Right ventricle myocardium inferior (tissue), 1 donor: ENCODE data around the gene METRNL. TPM values are rescaled to one million over a fixed set of nuclear protein-coding genes. Genes with fewer than 3 reads are reported as not detected.
"Not testable (repeated sequence)": the region's sequence is repeated elsewhere in the genome, so short reads cannot be mapped to it uniquely, and the experiment has no call there.

ENCODE experiments used
- ATAC-seq: fragments of 200-7000 bp; cut with Tn5 transposase; one replicate; pipeline ENCODE4 v1.9.1; 2020; ENCODE audit warnings: mild to moderate bottlenecking, moderate library complexity
- DNase-seq: peaks from one replicate; pipeline ENCODE4 v3.0.0; 2021; ENCODE audit errors: missing footprints
- intact Hi-C: fragments of 100-400 bp; cut with DNase I; formaldehyde crosslinking; loops from one replicate; pipeline ENCODE4 v1.11.0; 2022
- total RNA-seq: library from RNA; stranded (reverse); fragmentation: NEBNext Ultra II Directional; extraction: Animal tissue kit (Norgen Biotek cat#: 25700); gene quantifications from one replicate; pipeline ENCODE4 v1.2.1, GENCODE V29; 2021
- donor health status: DM: no; HTN: yes; CAD: no; lungs with severe emphysema.

The METRNL gene
- total RNA-seq, 1 donor from 2014 or later, result 70.1 TPM

DNA sequence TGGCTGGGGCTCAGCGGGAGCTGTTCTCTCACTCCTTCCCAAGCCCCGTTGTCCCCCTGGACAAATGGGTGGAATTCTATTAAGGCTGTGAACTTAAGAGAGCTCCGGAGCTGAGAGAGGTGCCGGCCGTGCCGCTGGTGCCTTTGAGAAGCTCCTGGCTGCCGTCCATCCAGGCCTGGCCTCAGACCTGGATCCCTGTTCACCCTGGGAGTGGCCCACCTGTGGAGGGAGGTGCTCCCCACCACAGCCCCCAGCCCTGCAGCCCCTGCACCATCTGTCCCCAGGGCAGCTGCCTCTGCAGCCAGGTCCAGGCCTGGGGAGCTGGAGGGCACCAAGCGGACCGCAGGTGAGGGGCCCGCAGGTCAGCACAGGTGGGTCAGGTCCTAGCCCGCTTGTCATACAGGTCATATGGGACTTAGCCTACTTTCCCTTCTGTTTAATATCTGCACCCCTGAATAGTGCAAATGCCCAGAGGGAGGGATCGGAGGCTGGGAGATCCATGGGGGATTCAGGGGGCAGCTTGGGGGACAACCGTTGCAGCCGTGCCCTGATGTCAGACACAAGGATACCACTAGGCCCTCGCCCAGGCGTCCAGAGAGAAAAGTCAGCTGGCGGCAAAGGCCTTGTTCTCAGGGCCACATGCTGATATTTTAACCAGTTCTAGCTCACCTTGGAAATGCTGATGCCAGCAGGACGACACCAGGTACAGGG lies 15.2 kb upstream of the METRNL start:
- ATAC-seq (no peak), DNase-seq (peak; percentile 25)
- intact Hi-C loops, result no loop called here

DNA sequence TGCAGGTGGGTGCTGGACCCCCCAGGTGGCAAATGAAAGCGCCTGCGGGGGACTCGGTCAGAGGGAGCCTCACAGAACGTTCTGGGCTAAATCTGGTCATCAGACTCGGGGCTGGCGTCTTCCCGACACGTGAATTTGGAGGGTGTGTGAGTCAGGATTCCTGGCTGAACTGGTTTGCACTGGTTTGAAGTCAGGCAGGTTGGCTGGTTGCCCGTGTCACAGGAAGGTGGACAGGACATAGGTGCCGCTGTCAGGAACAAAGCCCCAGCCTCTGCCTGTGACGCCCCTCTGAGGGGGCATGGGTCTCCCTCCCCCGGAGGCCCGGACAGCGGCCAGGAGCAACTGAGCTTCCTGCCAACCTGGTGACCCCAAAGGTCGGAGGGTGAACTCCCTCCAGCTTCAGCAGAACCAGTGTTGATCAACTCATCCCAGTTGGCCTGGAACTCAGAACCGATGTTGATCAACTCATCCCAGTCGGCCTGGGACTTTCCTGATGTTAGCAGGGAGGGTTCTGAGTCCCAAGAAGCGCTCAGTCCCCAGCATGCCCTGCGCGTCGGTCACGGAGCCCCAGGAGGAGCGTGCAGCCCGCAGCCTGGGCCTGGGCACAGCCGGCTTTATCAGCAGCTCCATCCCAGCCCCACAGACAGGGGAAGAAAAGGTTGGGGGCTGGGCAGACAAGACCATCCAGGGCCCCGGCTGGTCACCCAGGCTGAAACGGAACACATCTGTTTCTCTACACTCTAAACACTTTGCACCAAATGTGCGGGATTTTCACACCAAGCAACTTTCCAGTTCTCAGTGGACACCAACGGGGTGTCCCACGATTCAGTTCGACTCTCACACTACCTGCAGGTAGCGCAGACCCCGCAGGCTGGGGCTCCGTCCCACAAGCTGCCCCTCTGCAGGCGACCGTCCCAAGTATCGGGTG lies 14.4 kb upstream of the METRNL start:
- DNase-seq, result peak; percentile 68
- ATAC-seq, result no peak
- intact Hi-C loops, result no loop called here

DNA sequence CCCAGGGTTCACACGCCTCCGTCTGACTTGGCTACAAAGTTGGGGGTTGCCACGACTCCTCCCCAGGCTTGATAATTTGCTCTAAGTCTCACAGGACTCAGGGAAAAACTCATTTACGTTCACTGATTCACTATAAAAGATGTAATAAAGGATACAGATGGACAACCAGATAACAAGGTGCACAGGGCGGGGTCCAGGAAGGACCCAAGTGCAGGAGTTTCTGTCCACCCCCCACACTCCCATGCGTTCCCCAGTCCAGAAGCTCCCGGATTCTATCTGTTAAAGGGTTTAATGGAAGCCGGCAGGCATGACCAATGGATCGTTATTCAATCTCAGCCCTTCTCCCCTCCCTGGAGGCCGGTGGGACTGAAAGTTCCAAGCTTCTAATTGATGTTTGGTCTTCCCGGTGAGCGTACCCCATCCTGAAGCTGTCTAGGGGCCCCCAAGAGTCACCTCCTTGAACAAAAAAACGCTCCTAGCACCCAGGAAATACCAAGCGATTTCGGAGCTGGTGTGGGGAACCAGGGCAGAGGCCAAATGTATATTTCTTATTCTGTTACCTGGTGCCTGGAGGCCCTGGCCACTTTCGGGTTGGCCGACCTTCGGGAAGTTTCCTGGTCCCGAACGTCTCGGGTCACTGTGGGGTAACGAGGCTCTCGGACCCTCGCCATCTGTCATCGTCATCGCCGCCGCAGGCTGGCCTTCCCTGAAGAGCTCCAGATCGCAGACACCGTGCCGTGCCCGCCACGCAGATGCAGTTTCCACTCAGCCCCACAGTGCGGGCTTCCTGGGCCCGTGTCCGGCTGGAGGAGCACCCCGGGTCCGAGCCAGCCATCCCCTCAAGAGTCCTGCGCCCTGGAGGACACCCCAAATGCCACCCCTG lies 13.5 kb upstream of the METRNL start:
- intact Hi-C loops, result no loop called here
- ATAC-seq (no peak), DNase-seq (peak; percentile 33)

DNA sequence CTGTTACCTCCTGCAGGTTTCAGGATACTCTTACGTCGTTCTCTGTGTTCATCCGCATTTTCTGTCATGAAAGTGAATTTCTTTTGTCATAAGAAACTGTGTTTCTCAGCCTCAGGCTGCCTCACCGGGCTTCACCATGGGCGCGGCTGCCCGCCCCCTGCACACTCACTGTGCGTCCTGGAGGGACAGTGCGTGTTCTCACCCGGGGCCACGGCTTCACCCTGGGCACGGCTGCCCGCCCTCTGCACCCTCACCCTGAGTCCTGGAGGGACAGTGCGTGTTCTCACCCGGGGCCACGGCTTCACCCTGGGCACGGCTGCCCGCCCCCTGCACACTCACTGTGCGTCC lies 12.9 kb upstream of the METRNL start:
- DNase-seq, ATAC-seq, intact Hi-C loops: not testable (repeated sequence)

DNA sequence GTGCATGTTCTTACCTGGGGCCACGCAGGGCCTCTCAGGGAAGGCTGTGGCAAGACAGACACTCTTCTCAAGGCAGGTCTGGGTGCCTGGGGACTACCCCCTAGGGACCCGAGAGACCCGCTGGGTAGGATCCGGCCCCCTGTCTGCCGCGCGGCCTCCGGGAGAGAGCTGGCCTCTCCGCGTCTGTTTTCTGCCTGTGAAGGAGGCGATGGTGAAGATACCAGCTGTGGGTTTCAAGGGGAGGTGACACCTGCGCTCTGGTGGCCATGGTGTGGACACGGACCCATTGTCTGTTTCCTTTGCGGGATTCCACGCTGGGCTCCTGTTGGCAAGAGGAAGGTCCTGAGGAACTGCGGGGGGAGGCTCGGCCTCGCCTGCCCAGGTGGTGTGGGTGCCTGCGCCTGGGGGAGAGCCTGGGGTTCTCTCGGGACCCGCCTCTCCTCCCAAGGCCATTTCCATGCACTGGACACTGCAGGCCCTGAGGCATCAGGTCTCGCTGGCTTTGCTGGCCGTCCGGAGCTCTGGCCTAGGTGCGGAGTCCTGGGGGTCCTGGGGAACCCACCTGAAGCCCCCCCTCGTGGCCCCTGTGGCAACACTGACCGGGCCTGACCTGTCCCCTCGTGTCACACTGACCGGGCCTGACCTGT lies 12.2 kb upstream of the METRNL start:
- peak; percentile 60 for DNase-seq
- intact Hi-C loops, result no loop called here
- no peak for ATAC-seq

DNA sequence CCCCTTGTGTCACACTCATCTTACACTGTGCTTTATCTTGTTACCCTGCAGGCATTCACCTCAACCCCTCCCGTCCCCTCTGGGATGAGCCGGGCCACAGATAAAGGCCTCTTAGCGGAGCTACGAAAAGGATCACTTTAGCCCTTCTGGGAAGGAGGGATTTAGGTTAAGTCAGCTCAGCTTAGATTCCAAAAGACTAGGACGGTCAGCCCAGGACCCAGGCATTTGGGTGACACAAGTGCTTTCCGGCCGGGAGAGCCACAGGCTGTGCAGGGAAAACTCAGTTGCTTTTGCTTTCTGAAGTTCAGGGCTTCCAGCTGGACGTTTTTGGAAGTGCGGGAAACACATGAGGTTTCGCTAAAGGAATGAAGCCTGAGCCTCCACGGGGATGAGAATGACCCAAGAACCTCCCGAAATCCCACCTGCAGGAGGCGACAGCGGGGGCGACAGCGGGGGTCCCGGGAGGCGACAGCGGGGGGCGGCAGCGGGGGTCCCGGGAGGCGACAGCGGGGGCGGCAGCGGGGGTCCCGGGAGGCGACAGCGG lies 11.6 kb upstream of the METRNL start:
- ATAC-seq (no peak), DNase-seq (no peak)
- intact Hi-C loops, result no loop called here

DNA sequence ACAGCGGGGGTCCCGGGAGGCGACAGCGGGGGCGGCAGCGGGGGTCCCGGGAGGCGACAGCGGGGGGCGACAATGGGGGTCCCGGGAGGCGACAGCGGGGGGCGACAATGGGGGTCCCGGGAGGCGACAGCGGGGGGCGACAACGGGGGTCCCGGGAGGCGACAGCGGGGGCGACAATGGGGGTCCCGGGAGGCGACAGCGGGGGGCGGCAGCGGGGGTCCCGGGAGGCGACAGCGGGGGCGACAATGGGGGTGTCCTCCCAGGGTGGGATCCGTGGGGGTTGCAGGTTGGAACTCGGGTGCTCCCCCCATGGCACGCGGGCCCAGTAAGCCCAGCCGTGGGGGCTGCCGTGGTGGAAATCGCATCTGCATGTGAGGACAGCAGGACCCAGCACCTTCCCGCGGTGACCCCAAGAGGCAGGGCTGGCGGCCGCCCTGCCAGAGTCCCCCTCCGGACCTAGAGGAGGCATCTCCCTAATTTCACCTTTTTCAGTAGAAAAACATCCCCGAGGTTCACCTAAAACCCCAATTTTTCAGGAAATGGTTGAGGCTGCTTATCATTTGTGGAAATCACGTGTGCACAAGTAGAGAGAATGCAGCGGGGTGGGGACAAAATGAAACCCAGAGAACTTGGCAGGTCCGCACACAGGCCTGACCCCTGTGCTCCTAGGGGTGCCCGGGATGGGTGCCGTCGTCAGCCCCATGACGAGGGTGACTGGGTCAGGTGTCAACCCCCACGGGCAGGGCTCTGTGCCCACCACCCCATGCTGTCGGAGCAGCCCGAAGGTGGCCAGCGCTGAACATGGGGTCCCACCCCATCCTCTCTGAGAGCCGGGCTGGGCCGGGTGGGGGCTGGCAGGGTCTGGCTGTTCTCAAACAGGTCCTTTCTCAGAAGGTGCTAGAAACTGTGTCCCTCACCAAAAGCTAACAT lies 10.5 kb upstream of the METRNL start:
- ATAC-seq (no peak), DNase-seq (peak; percentile 22)
- intact Hi-C loops, result no loop called here

DNA sequence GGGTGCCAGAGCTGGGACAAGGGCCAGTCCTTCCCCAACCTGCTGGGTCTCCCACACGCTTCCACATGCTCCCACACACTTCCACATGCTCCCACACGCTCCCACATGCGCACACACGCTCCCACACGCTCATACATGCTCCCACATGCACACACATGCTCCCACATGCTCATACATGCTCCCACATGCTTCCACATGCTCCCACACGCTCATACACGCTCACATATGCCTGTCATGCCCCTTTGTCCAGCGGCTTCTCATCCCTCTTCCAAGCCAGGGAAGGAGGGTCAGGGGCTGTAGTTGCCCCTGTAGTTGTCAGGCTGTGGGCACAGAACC lies 9.9 kb upstream of the METRNL start:
- ATAC-seq (no peak), DNase-seq (no peak)
- intact Hi-C loops, result no loop called here

DNA sequence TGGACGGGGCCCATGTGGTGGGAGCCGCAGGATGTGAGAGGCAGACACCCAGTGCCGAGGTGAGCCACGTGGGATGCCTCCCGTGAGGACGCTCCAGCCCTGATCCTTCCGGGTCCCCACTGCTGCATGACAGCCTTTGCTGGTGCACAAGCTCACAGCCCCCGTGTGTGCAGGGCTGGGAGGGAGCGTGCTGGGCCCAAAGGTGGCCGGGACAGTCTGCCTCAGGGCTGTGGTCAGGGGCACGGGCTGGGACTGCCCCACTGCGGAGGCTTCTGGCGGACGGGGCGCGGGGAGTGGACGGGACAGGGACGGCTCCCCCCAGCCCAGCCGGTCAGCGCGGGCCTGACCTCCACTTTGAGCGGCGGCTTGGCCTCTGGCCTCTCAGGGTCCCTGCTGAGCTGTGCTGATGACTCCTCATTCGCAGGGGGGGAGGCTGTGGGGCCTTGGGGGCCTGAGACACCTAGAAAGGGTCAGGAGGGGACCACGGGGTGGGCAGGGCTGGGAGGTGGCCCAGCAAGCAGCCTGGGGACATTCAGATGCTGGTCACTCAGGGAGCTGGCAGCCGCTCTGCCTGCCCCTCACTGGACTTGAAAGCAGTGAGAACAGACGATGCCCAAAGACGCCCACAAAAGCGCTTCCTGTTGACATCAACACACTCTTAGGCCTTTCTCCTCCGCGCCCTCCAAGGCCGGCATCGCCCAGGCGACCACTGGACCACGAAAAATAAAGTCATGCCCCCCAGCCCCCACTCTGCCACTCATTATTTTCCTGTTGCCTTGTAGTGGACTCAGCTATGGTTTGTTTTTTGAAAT lies 9.3 kb upstream of the METRNL start:
- no peak for ATAC-seq
- intact Hi-C loops, result no loop called here
- peak; percentile 43 for DNase-seq

DNA sequence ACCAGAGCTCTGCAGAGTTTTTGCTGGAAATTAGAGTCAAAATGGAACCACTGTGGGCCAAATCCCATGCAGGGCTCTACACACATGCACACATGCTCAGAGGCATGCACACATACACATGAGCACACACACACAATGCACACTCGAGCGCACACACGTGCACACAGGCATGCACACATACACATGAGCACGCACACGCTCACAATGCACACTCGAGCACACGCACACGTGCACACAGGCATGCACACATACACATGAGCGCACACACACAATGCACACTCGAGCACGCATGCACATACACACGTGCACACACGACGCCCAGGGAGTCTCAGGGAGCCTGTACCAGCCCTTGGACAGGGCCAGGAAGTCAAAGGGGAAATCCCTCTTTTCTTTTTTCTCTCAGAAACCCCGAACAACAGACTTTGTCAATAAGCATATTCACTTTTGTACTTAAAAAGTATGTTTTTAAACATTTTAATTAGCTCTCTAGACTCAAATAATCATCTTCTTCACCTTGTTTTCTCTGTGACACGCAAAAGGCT lies 8.5 kb upstream of the METRNL start:
- ATAC-seq, result no peak
- intact Hi-C loops, result no loop called here
- DNase-seq, result peak; percentile 15

DNA sequence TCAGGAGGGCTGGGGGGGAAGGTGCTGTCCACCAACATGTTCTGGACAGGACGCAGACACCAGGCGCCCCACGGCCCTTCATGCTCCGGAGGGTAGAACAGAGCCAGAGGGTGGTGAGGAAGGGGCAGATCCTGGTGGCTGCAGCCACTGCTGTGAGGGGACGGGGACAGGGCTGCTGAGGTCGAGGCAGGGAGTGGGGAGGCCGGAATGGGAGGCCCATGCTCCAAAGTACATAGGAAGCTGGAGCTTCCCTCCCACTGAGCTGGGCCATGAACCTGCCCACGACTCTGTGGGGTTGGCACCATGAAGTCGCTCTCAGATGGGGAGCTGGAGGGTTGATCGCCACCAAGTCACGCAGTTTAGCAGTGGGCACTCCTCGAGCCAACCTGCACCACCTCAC lies 8.0 kb upstream of the METRNL start:
- intact Hi-C loops, result no loop called here
- no peak for ATAC-seq
- DNase-seq, result peak; percentile 23

DNA sequence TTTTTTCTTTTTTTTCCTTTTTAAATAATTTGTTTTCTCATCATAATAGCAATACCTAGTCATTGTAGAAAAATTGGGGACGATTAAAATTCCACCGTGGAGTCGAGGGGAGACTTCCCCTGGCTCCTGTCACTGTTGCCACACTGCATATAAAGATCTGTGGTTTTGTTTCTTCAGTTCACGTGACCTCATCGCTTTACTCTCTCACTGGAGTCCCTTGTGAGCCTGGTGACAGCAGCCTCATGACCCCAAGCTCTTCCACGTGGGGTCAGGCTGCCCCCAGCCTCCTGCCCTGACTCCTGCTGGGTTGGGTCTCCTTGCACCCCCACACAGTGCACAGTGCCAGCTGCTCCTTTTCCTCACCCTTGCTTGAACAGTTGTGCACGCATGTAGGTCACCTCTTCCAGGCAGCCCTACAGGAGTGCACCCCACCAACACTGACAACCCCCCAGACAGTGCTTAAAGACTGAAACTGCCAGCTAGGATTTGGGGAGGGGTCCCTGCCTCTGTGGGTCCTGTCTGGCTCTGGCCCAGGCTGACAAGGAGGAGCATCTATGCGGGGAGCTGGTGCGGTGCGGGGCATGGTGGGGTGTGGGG lies 7.3 kb upstream of the METRNL start:
- DNase-seq (peak; percentile 45), ATAC-seq (no peak)
- intact Hi-C loops, result no loop called here

DNA sequence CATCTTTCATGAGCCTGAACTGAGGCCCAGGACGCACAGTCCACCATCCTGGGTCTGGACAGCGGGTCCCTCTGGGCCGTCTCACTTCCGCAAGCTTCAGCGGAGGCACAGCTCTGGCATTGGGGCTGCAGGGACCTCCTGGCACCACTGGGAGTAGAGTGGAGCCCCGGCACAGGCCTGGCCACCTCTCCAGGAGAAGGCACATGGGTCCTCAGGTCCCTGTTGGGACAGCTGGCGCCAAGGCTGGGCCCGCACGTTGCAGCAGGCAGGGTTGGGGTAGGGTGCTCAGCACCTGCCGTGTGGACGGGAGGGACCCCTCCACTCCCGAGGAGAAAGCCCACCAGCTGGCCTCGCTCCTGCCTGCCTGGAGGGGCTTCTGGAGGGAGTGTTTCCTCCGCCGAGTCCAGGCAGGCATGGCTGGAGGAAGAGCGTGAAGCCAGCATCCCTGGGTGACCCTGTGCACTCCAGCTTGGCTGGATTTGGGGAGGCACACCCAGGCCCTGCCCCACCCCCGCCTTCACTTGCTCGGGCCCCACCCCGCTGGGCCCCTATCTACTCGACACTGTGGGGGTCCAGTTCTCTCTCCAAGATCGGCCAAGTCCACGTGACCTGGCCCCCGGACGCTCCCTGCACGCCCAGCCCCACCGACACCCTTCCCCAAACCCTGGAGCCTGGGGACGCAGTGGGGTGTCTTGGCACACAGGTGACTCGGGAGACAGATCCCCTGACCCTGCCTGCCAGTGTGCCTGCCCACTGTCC lies 6.6 kb upstream of the METRNL start:
- intact Hi-C loops, result no loop called here
- ATAC-seq (no peak), DNase-seq (peak; percentile 43)

DNA sequence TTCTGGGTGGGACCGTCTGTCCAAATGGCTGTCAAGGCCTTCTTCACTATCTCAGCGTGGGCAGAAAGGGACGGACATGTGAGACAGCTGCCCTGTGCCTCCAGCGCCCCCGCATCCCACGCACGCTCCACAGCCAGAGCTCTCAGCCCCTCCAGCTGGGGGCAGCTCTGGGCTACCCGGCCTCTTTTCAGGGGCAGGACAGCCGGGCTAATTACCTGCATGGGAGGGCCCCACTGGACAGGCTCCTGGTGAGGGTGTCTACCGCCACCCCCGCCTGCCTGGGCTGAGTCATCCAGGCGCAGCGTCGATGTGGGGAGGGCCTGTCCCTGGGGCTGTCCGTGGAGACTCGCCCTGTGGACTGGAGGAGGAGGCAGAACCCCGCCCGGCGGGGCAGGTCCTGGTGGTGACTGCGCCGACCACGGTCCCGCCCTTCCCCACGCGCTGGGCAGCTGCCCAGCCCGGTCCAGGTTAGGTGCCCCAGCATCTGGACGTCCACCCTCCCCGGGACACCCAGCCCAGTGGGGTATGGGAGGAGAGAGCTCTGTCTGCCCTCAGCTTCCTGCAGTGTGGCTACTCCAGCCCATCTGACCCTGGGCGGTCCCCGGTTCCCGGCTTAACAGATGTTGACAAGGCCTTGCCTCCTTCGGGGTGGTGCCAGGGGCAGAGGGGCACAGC lies 5.9 kb upstream of the METRNL start:
- DNase-seq, result no peak
- ATAC-seq, result peak; percentile 60
- intact Hi-C loops, result no loop called here
